COR-L47 (cell line): ENCODE results near the gene TLR9.
"Not testable (repeated sequence)": the region's sequence is repeated elsewhere in the genome, so short reads cannot be mapped to it uniquely, and the experiment has no call there.

ENCODE experiments used
- DNase-seq: peaks from one replicate; lab custom pipeline; 2025; lab: John Stamatoyannopoulos, UW

TLR9 gene, protein sequence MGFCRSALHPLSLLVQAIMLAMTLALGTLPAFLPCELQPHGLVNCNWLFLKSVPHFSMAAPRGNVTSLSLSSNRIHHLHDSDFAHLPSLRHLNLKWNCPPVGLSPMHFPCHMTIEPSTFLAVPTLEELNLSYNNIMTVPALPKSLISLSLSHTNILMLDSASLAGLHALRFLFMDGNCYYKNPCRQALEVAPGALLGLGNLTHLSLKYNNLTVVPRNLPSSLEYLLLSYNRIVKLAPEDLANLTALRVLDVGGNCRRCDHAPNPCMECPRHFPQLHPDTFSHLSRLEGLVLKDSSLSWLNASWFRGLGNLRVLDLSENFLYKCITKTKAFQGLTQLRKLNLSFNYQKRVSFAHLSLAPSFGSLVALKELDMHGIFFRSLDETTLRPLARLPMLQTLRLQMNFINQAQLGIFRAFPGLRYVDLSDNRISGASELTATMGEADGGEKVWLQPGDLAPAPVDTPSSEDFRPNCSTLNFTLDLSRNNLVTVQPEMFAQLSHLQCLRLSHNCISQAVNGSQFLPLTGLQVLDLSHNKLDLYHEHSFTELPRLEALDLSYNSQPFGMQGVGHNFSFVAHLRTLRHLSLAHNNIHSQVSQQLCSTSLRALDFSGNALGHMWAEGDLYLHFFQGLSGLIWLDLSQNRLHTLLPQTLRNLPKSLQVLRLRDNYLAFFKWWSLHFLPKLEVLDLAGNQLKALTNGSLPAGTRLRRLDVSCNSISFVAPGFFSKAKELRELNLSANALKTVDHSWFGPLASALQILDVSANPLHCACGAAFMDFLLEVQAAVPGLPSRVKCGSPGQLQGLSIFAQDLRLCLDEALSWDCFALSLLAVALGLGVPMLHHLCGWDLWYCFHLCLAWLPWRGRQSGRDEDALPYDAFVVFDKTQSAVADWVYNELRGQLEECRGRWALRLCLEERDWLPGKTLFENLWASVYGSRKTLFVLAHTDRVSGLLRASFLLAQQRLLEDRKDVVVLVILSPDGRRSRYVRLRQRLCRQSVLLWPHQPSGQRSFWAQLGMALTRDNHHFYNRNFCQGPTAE

DNA sequence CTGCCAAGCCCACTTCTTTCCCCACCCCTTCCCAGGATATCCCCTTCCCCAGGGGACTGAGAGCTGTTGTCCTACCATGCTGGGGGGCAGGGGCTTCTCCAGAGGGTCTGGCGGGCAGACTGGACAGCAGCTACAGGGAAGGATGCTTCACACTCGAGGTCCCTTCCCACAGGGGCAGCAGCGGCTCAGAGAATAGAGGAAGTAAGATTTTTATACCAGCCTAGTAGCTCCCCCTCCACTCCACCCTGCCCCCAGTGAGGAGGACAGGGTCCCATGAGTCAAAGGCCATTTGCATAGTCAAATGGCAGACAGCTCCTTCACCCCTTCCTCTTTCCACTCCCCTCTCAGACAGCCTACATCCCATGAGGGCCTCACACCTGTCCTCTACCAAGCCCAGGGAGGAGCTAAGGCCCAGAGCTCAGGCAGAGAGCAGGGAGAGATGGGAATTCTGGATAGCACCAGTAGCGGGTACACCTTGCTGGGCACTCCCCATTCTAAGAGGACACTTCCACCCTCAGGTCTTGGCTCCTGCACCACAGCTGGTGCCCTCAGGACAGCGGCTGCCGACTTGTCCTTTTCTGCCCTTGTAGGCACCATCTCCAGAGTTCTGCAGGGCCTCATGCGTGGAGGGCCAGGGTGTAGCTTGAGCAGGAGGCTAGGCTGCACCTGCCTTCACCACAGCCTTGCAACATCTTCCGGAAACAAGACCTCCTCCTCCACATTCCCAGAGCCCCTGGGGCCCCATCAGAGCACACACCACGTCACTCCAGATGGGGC, at the start of gene TLR9:
TLR9 (minus strand) TSS at position 194 of the 777 bp plus-strand sequence; CDS start at position 78, 116 bp downstream.
- no peak for DNase-seq

DNA sequence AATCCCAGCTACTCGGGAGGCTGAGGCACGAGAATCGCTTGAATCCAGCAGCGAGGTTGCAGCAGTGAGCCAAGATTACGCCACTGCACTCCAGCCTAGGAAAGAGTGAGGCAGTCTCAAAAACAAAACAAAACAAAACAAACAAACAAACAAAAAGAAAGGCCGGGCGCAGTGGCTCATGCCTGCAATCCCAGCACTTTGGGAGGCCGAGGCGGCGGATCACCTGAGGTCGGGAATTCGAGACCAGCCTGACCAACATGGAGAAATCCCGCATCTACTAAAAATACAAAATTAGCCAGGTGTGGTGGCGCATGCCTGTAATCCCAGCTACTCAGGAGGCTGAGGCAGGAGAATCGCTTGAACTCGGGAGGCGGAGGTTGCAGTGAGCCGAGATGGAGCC, 49.3 kb upstream of the TLR9 start:
- not testable (repeated sequence) for DNase-seq

DNA sequence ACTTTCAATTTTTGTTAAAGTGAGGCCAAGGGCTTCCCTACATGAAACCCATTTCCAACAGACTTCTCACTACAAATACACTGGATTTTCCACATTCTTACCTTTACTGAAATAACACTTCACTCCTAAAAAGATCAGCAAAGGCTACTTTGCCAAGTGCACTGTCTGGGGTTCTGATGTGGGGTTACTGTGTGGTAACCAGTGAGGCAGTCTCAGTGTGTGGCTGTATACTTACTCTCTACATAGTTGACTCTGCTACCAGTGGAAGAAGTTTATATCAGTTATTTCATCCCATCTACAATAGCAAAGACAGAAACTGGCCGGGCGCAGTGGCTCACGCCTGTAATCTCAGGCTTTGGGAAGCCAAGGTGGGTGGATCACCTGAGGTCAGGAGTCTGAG, 47.4 kb upstream of the TLR9 start:
- no peak for DNase-seq

DNA sequence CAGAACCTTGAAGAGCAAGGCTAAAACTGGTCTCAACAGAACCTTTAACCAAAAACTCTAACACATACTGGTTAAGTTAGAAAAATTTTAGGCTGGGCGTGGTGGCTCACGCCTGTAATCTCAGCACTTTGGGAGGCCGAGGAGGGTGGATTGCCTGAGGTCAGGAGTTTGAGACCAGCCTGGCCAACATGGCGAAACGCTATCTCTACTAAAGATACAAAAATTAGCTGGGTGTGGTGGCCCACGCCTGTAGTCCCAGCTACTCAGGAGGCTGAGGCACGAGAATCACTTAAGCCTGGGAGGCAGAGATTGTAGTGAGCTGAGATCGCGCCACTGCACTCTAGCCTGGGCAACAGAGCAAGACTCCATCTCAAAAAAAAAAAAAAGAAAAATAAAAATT, 46.7 kb upstream of the TLR9 start:
- not testable (repeated sequence) for DNase-seq

DNA sequence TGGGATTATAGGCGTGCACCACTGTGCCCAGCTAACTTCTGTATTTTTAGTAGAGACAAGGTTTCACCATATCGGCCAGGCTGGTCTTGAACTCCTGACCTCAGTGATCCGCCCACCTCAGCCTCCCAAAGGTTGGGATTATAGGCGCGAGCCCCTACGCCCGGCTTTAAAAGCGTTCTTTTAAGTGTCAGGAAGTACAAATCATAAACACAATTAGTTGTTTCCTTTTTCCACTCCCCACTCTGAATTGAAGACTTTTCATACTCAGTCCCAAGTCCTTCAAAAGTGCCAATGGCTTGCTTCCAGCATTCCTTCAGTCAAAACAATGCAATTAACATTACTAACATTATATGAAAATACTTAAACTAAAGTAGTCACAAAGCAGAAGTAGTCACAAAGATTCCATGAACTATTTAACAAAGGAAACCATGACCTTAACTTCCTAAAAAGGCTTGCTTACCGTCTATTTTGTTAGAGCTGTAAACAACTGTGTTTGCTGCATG, 44.9 kb upstream of the TLR9 start:
- DNase-seq: no peak

DNA sequence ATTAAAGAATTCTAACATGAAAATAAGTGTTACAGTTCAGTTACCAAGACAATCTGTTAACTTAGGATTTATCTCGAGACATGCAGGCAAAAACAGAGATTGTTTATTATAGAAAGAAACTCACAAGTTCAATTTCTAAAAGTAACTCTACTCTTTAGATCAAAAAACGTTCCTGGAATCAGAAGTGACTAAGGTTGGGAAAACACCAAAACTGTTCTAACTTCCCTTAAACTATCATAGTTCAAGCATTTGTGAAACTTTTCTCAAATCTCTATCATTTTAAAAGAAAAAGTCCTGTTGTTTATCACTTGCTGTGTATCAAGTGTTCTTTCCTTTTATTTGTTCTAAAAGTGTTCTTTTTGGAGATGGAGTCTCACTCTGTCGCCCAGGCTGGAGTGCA, 44.3 kb upstream of the TLR9 start:
- DNase-seq: no peak

DNA sequence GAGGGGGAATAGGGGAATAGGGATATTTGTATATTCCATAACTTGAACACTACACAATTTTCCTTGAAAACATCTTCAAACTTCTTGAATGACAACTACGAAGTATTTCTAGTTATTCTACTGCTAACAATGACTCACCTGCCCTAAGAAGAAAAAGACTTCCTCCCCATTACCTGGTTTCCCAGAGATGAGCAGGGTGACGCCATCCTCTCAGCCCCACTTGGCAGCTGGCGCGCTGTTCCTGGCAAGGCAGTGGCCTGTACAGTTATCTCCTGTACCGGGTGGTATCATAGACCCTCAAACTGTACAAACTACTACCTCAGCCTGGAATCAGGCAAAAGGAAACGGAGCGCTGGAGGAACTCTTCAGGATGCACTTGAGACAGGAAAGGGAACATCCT, 42.6 kb upstream of the TLR9 start:
- no peak for DNase-seq

DNA sequence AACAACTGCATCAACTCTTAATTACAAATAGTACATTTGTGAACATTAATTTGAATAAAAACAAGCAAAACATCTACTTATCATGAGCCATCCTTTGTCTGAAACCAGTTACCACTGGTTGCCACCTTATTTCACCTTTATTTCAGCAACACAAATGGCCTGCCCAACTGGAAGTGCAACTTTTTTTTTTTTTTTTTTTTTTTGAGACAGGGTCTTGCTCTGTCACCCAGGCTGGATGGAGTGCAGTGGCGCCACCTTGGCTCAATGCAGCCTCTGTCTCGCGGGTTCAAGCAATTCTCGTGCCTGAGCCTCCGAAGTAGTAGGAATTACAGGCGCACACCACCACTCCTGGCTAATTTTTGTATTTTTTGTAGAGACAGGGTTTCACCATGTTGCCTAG, 39.9 kb upstream of the TLR9 start:
- no peak for DNase-seq

DNA sequence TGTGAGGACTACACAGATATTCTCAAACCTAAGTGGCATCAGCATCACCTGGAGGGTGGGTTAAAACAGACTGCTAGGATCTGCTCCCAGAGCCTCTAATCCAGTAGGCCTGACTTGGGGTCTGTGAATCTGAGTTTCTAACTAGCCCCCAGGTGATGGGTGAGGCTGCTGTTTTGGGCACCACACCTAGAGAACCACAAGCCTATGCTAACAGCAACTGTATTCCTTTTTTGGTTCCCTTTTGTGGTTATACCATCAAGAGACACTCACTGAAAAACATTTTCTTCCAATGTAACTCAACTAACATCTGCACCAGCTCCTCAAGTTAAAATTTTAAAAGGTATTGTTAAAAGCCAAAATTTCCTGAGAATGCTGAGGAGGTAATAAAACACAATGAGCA, 37.0 kb upstream of the TLR9 start:
- no peak for DNase-seq

DNA sequence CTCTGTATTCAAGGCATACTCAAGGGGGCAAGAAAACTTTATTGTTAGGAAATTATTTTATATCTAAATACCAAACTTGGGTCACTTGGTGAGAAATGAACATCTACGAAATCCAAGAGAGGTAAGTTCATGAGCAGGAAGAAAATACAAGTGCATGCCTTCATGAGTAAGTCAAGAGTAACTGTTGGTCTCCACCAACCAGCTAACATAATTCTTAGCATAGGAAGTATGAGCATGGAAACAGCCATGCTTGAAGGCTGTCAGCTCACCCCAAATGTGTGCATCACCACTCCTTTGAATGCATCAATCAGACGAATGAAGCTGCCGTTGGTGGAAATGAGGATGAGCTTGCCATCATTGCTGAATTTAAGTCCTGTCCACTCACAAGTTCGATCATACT, 34.0 kb upstream of the TLR9 start:
- no peak for DNase-seq

DNA sequence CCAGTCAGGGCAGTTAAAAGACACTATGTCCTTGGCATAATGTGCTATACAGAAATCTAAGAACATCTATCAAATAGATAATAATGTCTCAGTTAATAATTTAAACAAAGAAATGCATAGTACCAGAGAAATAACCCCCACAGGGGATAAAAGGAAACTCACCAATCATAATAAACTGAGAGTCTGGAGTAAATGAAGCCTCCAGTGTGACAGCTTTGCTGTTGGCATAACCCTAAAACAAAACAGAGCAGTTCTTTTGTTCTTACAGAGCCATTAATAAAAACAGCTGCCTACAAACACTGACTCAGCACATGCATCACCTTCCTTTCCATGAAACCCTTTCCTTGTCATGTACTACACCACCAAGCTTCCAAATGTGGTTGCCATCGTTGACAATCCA, 33.6 kb upstream of the TLR9 start:
- no peak for DNase-seq

DNA sequence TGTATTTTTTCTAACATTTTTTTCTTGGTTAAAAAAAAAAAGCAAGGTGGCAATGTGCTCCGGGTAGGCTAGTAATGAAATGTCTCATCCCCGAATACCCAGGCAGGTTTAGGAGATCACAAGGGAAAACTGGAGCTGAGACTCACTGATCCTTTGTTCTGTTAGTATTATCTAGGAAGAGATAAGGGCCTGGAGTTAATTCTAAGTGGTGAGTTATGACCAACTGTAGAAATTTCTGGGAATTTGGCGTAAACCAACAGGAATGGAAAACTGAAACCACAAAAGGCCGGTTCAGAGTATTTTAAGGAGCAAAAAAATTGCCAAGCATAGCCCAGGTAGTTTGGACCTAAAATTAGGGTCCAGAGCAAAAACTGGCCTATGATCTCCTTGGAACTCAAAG, 32.5 kb upstream of the TLR9 start:
- DNase-seq: no peak

DNA sequence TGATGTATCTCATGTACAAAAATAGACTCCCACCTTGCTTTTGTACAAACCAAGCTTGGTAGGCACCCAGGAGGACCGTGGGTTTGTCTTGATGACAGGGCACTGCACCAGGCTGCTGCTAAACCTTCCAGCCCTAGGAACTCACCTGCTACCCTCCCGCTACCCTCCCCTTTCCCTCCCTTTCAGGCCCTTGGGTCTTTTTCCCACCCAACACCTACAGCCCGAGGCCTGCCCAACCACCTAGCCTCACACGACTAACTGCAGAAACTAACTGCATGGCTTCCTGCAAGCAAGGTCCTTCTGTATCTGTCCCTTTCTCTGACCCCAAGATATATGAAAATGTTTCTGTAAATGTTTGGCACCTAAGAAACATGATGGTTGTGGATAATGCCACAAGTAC, 31.2 kb upstream of the TLR9 start:
- DNase-seq: no peak

DNA sequence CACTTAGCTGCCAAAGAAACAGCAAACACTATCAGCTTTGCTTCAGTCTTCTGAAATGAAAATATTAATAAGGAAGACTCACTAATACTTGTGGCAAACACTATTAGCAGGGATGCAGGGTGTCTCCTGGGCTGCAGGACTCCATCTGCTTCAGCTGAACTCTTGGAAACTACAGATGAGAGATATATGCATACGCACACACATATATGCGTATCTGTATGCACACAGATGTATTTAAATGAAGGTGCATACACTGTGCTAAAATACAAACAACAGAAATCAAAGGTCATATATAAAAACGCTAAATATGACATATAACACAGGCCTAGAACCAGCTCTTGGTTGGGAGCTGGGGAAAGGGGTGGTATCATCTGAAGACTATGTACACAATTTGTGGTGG, 30.7 kb upstream of the TLR9 start:
- no peak for DNase-seq

DNA sequence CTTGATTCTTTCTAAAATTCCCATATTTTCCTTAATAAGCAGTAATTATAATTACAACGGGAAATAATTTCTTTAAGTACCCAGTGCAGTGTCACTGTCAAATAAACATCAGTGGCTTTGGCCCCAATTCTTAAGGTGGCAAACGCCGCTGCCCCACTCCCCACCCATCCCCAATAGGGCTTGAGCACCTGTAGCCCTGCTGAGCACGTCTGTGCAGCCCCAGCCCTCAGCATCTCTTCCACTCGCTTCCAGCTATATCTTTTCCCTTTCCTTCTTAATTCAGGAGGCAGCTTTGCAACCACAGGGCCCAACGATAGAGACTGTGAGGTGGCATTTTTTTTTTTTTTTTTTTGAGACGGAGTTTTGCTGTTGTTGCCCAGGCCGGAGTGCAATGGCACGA, 29.2 kb upstream of the TLR9 start:
- DNase-seq: no peak

DNA sequence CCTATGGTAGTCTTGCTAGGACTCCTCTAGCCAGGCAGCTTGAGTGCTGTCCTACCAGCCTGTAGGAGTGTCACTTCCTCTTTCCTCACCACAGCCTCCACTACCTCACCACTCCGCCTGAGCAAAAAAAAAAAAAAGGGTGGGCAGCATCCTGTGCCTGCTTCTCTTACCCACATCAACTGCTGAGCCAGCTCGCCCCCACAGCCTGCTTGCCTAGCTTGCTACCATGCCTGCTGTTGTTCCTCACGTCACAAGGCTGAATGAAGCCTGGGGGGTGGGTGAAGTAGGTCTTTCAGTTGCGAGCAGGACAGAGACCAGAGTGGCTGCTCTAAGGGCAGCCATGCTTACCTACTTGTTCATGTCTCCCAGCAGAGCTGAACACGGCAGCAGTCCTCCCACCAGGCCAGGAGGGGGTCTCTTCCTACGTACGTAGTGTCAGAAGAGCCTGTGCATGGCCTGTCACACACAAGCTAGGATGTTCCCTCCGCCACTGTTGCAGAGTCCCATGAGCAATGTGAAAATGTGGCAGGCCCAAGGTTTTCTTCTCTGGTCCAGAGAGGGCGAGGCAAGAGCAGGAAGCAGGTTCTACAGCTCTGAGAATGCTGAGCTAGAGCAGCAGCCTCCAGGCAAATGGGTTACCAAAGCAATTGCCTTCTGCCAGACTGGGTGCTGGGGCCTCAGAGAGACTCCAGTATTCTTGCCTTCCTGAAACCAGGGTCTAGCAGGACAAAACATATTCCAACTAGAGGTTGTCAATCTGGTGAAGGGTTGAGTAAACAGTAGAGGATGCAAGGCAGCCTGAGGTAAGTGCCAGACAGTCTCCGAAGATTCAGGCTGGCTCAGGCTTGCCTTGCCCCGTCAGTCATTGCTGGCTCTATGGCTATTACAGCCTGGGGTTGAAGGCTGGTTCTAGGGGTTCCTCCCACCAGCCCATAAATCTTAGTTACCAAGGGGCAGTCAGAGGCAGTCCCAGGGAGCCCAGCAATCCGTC, 28.2 kb upstream of the TLR9 start:
- DNase-seq: no peak

DNA sequence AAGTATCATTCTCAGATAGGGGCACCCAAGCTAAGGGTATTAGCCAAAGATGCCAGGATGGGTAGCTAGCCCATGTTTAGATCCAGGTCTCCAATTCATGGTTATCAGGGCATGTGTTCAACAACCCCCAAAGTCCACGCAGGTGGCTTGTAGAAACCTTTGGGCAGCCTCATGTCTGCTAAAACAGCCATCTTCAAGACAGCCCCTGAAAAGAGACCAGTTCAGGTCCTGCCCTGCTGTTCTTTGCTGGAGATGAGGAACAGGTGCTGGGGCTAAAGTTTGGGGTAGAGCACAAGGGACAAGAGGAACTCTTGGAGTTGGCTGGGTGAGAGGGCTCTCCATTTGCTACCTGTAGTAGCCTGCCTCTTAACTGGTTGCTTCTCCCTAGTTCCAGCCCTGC, 24.7 kb upstream of the TLR9 start:
- DNase-seq: no peak

DNA sequence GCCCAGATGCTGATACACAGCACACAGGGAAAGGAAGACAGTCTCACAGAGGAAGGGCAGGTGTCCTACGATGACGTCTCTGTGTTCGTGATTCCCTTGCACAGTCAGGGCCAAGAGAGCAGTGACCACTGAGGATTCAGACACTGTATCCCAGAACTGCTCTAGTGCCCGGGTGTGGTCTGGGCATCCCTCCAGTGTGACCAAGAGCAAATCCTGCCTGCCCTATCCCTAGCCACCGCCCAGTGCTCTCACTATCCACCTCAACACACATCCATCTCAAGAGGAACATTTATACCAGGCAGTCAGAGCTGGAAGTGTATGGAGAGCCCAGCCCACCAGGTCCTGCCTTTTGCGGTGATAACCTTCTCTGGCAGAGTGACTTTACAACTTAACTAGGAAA, 24.2 kb upstream of the TLR9 start:
- no peak for DNase-seq

DNA sequence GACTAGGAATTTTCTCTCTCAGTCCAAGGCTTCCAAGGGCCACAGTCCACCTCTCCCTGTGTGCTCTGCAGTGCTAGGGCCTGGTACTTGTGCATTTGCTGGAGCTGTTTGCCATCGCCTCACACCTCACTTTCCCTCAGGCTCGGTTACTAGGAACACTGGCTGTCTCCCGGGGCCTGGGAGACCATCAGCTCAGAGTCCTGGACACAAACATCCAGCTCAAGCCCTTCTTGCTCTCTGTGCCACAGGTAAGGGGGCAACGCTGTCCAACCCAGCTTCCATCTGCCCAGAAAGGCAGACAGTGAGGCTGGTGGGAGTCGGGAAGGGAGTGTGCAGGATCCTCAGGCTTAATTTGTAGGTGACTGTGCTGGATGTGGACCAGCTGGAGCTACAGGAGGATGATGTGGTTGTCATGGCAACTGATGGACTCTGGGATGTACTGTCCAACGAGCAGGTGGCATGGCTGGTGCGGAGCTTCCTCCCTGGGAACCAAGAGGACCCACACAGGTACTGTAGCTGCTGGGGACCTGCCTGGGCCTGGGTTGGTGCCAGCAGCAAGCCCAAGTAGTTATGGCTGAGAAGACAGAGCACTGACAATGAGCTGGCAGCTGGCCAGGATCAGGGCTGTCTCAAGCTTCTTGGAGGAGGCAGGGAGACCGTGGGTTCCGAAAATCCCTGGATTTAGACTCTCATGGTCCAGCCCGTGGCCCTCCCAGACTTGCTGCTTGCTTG, 23.5 kb upstream of the TLR9 start:
- DNase-seq: no peak

DNA sequence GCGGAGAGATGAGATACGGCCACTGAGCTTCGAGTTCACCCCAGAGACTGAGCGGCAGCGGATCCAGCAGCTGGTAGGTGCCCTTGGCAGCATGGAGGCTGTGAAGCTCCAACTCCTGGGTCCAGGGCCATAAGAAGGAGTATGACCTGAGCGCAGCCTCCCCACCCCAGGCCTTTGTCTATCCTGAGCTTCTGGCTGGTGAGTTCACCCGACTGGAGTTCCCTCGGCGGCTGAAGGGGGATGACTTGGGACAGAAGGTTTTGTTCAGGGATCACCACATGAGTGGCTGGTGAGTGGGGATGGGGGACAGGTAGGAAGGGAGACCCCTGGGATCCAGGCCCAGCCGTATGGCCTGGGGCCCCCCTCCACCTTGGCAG, 22.7 kb upstream of the TLR9 start:
- DNase-seq: no peak
